ENCODE results near the gene MMP28. TPM values are rescaled to one million over a fixed set of nuclear protein-coding genes. Genes with fewer than 3 reads are reported as not detected.

MMP28 gene
- polyA plus RNA-seq, 2 of the 4 experiments (the other 2 are of a cell fraction): 6.6 to 6.7 TPM

GRCh38 chr17:35774499-35774898, 20.9 kb downstream of the MMP28 start:
- Histone ChIP-seq H3K4me1 (peaks cover 35% of the 10 kb centered on the region), H3K9me3 (no peaks in the 10 kb centered on the region), H3K27ac (peak overlapping the region; percentile 28 to 67; a peak in 3 of 6 replicates), H3K4me3 (no peak overlapping the region), H3K4me2 (peak overlapping the region; percentile 23; the same call in 2 of the 3 replicates)
- ATAC-seq (peak in 1 of 2 experiments; percentile 36; a peak in 2 of 6 replicates), FAIRE-seq (no peak), DNase-seq (ENCODE audit: low read depth in 1 of 2, low spot score in 1 of 2) (no peak)
- no peak for TF ChIP-seq RARB (CRISPR knock-in tag; IDR thresholded peaks at IDR 0.05)
- TF ChIP-seq FOSB (CRISPR knock-in tag; IDR thresholded peaks at IDR 0.05): no peak
- TF ChIP-seq NR3C1 (IDR thresholded peaks at IDR 0.05): no peak
- no peak for TF ChIP-seq JUNB (IDR thresholded peaks at IDR 0.05)
- TF ChIP-seq HEYL (CRISPR knock-in tag; IDR thresholded peaks at IDR 0.05): no peak
- TF ChIP-seq EP300 (IDR thresholded peaks at IDR 0.05): no peak
- TF ChIP-seq KDM5A (IDR thresholded peaks at IDR 0.05): no peak
- TF ChIP-seq, protein P1, sequence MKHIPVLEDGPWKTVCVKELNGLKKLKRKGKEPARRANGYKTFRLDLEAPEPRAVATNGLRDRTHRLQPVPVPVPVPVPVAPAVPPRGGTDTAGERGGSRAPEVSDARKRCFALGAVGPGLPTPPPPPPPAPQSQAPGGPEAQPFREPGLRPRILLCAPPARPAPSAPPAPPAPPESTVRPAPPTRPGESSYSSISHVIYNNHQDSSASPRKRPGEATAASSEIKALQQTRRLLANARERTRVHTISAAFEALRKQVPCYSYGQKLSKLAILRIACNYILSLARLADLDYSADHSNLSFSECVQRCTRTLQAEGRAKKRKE (CRISPR knock-in tag; IDR thresholded peaks at IDR 0.05; ENCODE audit: low read depth): no peak
- TF ChIP-seq POLR2A (IDR thresholded peaks at IDR 0.05; ENCODE audit: low read length): no peak
- no peak for TF ChIP-seq CHD2 (IDR thresholded peaks at IDR 0.05; ENCODE audit: low read length, partially characterized antibody)
- TF ChIP-seq EHF (CRISPR knock-in tag; IDR thresholded peaks at IDR 0.05): no peak
- no peak for TF ChIP-seq KDM1A (IDR thresholded peaks at IDR 0.05; ENCODE audit: low read depth)
- POLR2A ChIA-PET: no interaction called here
- CTCF ChIA-PET: interaction anchor here (0.6 to 43.9 kb wide), 3 partner anchors 12 to 32 kb away, joined by 3 to 2039 read pairs (median 1116); partner anchors contain the start of genes C17orf50, GAS2L2, MMP28 and TAF15
- 72% methylated on average over 5 of the region's 5 CpGs for WGBS (ENCODE audit: missing lambda C conversion rate)

- Histone ChIP-seq H3K9me3 (no peaks in the 10 kb centered on the region), H3K27ac (peak overlapping the region in 1 of 2 experiments; percentile 67; a peak in 3 of 6 replicates), H3K4me3 (no peak overlapping the region), H3K4me1 (peaks cover 35% of the 10 kb centered on the region), H3K4me2 (no peak overlapping the region; the same call in 2 of the 3 replicates)
- WGBS (ENCODE audit: missing lambda C conversion rate): 85% methylated on average over 10 of the region's 10 CpGs
- ChIA-PET POLR2A (no interaction called here), CTCF (interaction anchor here (0.6 to 43.9 kb wide), 3 partner anchors 13 to 32 kb away, joined by 3 to 2039 read pairs (median 1116); partner anchors contain the start of genes C17orf50, GAS2L2, MMP28 and TAF15)
- ATAC-seq (peak in 1 of 2 experiments; percentile 13; a peak in 2 of 6 replicates), DNase-seq (ENCODE audit: low read depth in 1 of 2, low spot score in 1 of 2) (no peak), FAIRE-seq (no peak)
- TF ChIP-seq HDAC2 (IDR thresholded peaks at IDR 0.05) (no peak), ESRRA (IDR thresholded peaks at IDR 0.05; ENCODE audit: borderline replicate concordance, low read length) (no peak), USF2 (IDR thresholded peaks at IDR 0.05) (no peak), HOXB5 (CRISPR knock-in tag; IDR thresholded peaks at IDR 0.05) (no peak), HOXA7 (CRISPR knock-in tag; IDR thresholded peaks at IDR 0.05) (no peak), BHLHE40 (IDR thresholded peaks at IDR 0.05; ENCODE audit: low read depth, low read length) (no peak), ZC3H11A (IDR thresholded peaks at IDR 0.05) (no peak), GATA3 (IDR thresholded peaks at IDR 0.05; ENCODE audit: borderline replicate concordance) (no peak), CBX8 (IDR thresholded peaks at IDR 0.05) (no peak), TFCP2L1 (CRISPR knock-in tag; IDR thresholded peaks at IDR 0.05) (no peak), CEBPB (IDR thresholded peaks at IDR 0.05) (no peak), RAD21 (conservative IDR thresholded peaks at IDR 0.05 in 1 of 2, IDR thresholded peaks at IDR 0.05 in 1 of 2) (no peak), FOXS1 (CRISPR knock-in tag; IDR thresholded peaks at IDR 0.05) (no peak), ELK1 (IDR thresholded peaks at IDR 0.05; ENCODE audit: low read depth, low read length) (no peak), RARB (CRISPR knock-in tag; IDR thresholded peaks at IDR 0.05) (no peak), CTCF (IDR thresholded peaks at IDR 0.05) (no peak)
- TF ChIP-seq, protein P2, sequence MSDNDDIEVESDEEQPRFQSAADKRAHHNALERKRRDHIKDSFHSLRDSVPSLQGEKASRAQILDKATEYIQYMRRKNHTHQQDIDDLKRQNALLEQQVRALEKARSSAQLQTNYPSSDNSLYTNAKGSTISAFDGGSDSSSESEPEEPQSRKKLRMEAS (IDR thresholded peaks at IDR 0.05): no peak
Observed at GRCh38 chr17:35773679-35774425, 21.6 kb downstream of the MMP28 start.

Measured in A549 (cell line).